Stimulated activated CD4-positive, alpha-beta T cell treated with anti-CD3 and anti-CD28 coated beads, Interleukin-2, amount 100 ng/mL, for 4 hours (primary cell): ENCODE measurements around the gene BRD7.

Experiments used
- DNase-seq: peaks from one replicate; pipeline ENCODE4 v3.0.0-alpha.2; 2020; ENCODE audit warnings: low read depth

Gene BRD7

DNA sequence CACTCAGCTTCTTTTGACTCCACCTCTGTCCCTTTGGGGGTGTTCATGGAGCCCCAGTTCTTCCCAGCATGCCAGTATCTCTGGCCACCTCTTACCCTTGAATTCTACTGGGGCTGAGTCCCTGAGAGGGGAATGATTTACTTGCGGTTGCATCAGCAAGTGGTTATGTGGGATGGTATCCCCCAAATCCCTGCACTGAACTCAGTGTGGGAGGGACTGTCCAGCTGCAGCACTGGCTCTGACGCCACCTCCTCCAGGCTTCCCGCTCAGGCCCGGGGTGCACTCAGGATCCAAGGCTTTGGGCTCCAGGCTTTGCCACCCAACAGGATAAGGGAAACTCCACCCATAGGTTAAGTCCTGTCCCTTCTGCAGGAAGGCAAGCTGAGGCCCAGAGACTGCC is 21.1 kb upstream of the BRD7 start:
- DNase-seq, result no peak

DNA sequence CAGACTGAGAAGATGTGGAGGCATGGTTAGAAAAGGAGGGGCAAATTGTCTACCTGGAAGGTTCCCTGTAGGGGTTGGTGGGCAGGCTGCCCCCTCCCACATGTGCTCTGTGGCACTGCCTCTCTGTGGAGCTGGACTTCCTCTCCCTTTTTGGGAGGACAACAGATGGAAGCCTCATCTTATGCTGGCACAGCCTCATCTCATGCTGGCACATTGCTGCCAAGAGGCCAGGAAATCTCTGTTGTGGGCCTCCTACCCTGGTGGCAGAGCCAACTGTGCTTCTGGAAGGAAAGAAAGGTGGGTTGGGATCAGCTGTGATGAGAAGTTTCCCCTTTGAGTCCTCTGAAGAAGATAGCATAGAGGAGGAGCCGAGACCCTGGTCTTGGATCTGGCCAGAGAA is 19.7 kb upstream of the BRD7 start:
- no peak for DNase-seq

DNA sequence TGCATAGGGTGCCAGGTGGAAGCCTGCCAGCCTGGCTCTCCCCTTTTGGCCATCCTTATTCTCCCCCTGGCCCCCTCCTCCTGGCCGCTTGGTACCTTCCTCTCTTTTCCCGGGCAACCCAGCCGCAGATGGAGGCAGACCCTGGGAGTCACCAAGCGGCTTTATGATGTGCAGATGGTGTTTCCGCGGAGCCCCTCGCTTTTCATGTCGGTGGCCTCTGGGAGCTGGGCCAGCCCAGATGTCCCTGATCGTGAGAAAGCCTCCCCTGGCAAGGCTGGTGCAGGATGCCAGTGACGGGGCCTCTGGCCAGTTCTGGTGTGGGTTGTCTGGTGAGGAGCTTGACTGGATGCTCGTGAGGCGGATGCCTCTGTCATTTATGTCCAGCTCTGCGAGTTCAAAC is 18.0 kb upstream of the BRD7 start:
- no peak for DNase-seq

DNA sequence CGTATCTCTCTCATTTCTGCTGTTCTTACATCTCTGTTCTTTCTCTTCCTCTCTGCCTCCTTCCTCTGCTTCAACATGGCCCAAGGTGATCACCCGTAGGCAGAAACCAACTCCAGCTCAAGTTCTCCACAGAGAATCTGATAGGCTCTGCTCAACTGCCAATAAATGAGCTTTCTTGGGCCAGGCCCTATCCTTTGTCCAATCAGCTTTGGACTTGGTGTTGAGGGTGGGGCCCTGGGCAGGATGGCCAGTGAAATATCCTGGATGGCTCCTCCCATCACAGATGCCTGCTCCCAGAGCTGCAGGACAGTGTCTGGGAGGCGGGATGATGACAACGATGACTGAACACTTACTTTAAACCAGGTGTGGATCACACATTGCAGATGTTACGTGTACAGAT is 17.4 kb upstream of the BRD7 start:
- no peak for DNase-seq

DNA sequence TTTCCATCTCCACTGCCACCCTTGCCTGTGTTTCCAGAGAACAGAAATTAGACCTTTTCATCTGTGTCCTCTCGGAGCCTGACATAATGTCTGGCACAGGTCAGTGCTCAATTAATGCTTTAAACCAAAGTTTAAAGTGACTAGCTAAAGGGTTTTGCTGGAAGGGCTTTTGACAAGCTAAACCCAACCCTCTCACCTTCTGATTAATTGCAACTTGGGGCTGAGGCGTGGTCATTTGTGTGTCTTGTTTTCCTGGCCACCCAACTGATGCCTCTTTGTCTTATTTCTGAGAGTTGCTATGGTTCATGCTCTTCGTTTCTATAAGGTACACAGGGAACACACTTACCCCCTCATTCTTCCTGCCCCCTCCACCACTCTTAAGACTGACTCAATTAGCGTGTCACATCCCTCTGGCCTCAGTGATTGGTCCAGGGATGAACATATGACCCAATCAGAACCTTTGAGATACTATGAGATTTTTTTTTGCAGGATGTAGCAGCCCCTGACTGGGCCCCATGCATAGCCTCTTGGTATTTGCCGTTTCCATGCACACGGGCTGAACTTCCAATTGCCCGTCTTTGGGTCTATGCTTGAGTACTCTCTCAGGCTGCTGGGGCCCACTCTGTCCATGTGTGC is 15.8 kb upstream of the BRD7 start:
- no peak for DNase-seq

DNA sequence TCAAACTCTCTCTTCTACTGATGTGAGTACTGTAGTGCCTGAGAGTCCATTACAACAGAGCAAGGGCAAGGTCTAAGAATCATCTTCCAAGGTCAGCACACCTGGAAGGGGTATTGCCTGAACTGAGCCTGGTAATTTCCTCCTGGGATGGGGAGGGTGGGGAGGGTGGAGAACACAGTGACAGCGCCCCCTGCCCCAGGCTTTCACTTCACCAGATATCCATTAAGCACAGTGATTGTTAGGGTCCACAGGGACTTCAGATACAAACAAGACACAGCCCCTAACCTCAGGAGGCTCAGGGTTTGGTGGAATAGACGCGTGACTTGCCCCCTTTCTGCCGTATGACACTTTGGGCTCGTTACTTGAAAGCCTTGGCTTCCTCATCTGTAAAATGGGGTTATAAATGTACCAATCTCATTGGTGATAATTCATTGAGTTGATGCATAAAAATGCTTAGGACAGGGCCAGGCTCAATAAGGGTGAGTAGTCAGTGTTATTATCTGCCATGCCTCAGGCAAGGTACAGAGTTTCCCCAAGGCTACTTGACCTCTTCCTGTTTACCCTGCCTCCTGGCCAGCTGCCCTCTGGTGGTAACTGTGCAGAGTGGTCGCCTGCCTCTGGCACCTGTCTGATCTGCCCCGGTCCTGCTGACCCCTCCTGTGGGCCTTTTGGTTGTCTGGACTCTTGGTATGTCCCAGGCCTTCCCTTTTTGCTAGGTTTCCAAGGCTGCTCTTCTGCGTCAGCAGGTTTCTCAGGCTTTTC is 13.1 kb upstream of the BRD7 start:
- no peak for DNase-seq

DNA sequence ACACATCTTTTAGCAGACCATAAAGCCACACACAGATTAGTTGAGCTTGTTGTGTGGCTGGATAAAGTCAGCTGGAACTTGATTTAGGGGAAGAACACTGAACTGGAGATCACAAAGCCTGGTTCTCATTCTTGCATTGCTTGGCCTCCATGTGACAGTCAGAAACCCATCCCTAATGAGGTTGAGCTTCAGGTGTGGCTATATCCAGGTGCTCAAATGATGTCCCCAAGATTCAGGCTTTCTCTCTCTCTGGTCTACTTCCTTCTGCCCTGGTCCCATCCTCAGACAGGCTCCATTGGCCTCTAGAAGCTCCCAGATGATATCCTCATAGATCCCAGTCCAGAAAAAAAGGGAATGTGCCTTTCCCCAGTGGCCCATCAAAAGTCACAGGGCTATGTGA is 9.6 kb upstream of the BRD7 start:
- DNase-seq, result no peak

DNA sequence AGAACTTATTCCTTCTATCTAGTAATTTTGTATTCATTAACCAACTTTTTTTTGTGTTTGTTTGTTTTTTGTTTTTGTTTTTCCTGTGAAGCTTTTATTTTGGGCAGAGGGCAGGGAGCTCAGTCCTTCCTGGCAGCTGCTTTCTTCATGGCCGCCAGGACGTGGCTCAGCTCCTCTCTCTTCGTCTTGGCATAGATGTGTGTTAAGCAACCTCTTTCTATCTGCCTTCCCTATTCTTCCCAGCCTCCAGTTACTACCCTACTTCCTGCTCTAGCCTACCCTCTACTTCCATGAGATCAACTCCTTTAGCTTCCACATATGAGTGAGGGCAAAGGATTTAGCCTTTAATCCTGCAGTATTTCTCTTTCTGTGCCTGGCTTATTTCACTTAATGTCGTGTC is 8.2 kb upstream of the BRD7 start:
- DNase-seq, result no peak

DNA sequence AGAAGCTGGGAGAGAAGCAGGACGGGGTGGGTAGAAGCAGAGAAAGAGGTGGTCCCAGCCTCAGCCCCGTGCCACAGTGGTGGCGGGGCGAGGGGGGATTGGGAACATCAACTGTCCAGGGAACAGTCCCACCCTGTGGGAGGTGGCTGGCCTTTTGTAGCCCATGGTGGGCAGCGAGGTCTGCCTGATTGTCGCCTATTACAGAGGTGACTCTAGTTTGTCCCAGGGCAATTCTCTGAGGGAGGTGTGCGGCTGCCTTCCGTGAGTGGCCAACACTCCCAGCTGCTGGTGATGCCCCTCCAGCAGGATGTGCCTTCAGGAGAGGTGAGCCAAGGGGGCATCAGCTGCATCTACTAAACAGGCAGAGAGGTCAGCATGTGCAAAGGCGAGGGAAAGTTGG is 5.0 kb upstream of the BRD7 start:
- DNase-seq, result no peak

DNA sequence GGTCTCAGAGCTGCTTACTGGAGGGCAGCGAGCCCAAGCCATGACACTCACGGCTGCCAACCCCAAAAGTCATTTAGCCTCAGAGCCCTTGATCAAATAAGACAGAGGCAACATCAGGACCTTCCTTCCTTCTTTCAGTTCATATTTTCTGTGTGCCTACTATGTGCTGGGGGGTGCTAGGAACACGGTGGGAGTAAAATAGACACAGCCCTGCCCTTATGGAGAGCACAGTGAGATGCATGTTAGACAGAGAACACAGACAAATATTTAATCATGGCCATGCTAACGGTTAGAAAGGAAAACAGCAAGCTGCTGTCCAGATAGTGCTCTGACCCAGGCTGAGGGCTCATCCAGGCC is 4.5 kb upstream of the BRD7 start:
- DNase-seq, result no peak

DNA sequence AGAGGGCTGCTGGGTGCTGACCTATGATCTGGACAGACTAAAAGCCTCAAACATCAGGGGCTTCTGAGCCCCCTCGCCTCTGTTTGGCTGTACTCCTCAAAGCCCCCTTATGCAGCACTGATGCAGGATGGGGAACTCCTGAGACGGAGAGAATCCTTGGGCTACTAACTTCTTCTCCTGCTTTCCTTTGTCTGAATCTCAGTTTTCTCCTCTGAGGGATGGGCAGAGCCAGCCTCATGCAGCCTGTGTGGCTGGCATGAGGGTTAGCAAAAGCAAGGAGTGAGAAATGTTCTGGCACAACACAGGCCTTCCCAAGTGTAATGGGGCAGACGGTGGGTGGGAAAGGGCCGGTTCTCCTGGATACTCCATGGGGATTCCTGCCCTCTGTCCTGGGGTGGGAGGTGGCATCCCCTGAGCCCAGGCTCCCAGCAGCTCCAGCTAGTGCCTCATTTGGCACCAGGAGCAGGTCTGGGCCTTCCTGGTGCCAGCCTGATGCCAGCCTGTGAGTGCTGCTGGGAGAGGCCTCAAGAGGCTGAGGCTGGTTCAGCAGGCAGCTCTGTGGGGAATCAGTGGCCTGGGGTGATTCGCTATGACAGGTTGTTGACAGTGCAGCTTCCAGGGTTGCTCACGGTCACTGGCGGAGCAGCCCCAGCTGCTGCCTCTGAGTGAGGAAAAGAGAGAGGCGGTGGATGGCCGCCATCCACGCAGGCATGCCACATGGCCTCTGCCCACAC is 4.0 kb upstream of the BRD7 start:
- no peak for DNase-seq

DNA sequence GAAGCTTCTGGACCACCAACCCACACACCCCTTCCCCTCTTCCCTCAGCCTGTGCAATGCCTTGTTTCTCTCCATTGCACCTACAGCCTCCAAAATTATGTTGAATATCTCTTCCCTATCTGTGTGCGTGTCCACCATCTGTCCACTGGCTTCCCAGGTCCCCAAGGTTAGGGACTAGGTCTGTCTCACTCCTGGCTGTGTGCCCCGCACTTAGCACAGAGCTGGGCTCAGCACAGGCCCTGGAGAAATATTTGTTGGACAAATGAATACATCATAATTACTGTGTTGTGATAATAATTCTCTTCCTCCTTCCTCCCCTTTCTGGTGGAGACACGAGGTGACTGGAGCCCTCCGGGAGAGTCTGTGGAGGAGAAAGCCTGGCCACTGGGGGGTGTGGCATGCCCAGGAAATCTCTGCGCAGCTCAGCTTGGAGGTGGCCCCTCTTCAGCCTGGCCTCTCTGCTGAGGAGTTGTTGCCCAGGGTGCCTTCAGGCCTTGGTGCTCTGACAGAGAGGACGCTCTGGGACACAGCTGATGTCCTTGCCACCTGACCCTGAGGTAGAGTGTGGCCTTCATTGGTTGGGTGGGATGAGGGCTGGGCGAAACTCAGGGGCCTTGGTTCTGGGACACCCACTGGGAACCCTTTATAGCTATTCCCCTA is 3.3 kb upstream of the BRD7 start:
- no peak for DNase-seq

DNA sequence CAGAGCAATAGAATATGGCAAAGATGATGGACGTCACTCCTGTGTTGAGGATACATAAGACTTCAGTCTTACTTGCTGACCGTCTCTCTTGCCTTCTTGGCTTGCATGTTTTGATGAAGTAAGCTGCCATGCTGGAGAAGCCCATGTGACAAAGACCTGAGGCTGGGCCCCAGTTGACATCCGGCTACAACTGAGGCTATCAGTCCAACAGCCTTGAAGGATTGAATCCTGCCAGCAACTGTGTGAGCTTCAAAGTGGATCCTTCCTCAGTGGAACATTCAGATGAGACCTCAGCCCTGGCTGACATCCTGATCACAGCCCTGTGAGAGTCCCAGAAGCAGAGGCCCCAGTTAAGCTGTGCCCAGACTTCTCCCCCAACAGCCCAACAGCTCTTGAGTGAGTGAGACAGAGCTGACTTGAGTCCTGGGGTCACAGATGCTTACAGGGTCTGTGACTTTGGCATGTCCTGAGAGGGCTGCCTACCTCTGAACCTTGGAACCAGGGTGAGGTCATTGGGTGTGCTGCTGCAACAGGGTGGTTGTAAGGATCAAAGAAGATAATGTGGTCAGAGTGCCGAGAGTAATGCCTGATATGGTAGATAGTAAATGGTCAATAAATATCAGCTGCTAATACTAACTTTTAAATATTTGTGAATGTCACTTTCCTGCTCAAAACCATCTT is 2.4 kb upstream of the BRD7 start:
- DNase-seq, result no peak

DNA sequence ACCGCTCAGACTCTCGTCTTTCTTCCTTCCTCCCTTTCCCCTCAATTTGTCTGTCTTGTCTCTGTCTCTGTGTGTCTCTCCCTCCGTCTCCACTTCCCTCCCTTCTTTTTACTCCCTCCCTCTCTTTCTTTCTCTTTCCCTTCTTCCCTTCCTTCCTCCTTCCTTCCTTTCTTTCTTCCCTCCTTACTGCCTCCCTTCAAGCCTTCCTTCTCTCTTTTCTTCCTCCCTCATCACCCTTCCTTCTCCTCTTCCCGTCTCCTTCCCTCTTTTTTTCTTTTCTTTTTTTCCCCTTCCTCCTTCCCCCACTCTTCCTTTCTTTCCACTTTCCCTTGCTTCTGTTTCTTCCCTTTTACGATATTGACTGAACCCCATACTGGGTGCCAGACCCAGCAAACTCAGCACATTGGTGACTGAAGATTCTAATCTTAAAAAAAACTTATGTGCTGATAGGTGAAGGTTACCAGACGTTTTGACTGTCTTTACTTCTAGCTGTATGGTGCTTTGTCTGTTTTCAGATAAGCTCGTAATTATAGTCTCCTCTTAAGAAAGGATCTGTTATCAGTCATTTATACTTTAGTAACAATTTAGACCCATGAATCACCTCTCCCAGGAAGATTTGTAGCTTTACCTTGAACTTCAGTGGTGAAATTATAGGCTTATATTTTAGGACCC is 481 bp upstream of the BRD7 start:
- DNase-seq, result no peak

DNA sequence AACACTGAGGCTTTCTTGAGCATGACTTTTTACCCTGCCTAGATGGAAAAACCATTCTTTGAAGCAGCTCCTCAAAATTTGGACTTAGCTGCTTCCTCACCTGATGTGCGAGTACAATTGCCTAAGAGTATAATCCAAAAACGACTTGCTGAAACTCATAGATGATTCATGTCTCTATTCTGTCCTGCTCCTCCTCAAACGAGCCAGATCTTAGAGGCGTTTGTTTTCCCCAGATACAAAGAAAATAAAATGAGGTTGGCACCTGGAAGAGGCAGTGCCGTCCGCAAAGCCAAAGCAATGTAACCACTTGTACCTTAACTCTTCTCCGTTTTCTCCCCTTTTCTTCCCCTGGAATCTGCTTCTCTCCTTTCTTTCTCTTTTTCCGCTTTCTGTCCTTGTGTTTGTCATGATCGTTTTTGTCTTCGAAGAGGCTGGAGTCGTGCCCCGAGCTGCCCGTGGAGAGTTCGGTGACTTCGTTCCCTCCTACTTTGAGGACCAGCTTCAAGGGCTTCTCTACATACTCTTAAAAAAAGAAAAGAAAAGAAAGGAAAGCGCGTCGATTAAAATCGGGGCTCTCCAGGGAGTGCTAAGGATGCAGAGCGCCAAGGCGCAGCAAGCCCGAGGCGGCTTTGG is 895 bp downstream of the BRD7 start:
- DNase-seq, result no peak

DNA sequence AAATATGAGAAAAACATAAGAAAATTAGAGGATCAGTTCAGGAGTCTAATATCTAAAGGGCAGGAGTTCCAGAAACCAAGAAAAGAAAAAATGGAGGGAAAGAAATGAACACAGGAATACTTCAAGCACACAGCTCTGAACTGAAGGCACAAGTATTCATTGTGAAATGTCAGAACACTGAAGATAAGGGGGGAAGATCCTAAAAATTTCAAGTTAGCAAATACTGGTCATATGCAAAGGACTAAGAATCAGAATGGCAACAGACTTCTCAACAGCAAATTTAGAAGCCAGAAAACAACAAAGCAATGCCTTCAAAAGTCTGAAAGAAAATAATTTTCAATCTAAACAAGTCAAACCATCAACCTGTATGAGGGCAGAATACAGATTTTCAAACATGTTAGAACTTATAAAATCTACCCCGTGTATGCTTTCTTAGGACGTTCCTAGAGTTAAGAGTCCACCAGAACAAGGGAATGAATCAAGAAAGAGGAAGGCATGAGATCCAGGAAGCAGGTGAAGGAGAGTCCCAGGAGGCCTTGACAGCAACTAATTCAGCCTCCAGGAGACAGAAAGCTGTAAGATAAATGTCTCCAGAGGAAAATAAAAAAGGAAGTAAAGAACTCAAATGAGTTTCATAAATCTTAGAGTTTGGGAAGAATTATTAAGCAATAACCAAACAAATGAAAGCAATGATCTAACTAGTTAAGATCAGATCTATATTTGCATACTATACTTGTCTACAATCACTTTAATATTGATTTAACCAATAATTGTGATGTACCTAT is 2.8 kb downstream of the BRD7 start:
- no peak for DNase-seq

DNA sequence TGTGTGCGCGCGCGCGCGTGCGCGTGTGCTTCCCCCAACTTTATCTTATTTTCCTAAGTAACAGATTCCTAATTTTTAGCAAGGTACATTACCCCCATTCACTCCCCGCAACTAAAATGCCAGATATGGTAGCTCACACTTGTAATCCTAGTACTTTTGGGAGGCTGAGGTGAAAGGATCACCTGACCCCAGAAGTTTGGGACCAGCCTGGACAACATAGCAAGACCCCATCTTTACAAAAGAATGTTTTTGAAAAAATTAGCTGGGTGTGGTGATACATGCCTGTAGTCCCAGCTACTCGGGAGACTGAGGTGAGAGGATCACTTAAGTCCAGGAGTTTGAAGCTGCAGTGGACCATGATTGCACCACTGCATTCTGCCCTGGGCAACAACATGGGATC is 5.1 kb downstream of the BRD7 start:
- no peak for DNase-seq

DNA sequence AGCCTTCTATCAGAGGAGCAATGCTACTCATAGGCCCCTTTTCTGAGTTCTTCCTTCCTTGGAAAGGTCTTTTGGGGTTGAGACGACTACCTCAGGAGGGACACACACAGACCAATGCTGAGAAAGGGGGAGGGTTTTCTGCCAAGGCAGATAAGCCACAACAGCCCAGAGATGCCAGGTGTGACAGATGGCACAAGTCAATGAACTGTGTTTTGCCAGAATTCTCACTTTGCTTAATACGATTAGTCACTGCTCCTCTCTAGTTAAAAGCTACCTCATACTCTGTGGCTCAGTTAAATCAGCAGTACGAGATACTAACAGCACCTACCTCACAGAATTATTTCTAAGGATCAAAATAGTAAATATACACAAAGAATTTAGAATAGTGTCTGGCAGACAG is 8.0 kb downstream of the BRD7 start:
- DNase-seq, result no peak

DNA sequence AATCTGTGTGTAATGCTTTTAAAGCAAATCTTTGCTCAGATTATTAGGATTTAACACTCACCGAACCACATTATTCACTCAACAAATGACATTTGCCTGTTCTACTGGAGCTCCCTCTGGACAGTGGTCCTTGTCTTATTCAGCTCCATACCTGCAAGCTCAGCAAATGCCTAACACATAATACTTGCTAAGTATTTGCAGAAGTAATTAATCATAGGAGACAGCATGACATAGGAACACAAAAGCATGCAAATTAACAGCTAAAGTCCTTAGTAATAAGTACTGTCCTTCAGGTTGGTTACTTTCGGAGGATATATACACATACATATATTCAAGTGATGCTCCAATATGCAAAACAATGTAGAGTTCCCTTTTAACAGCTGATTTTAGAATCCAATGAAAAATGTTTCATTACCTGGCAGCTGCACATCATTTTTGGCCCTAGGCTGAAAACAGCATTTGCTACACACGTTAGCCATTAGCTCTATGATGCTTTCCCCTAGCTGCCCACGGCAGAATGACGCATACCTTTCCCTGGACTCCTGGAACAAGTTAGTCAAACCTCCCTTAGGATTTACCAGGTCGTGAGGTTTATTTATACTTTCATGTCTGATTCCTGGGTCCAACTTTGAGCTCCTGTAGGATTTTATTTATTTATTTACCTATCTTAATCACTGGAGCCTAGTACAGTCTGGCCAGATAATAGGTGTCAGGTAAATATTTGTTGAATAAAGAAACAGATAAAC is 8.6 kb downstream of the BRD7 start:
- DNase-seq, result no peak

DNA sequence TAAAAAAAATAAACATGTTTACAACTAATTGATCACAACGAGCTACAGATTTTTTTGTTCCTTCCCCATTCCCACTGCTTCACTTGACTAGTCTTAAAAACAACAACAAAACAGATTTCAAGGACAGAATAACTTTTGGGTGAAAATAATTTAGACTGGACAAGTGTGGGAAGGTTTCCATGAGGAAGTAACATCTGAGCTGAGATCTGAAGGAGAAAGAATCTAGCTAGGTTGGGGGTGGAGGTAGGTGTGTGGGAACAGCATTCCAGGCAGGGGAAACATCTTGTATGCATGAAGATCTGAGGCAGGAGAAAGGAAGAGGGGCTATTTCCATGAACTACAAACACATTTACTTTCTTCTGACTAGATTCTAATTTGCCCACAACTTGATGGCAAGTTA is 9.2 kb downstream of the BRD7 start:
- DNase-seq, result no peak
